ENCODE data around the gene CA11.

Gene CA11

GRCh38 chr19:48627865-48628314, 18.1 kb downstream of the CA11 start:
- DNase-seq: no peak

GRCh38 chr19:48627201-48627864, 18.7 kb downstream of the CA11 start:
- DNase-seq: no peak

DNA sequence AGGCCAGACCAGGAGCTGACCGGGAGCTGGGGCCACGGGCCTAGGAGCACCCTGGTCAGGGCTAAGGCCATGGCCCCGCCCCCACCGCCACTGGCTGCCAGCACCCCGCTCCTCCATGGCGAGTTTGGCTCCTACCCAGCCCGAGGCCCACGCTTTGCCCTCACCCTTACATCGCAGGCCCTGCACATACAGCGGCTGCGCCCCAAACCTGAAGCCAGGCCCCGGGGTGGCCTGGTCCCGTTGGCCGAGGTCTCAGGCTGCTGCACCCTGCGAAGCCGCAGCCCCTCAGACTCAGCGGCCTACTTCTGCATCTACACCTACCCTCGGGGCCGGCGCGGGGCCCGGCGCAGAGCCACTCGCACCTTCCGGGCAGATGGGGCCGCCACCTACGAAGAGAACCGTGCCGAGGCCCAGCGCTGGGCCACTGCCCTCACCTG, 20.1 kb downstream of the CA11 start:
- no peak for DNase-seq

DNA sequence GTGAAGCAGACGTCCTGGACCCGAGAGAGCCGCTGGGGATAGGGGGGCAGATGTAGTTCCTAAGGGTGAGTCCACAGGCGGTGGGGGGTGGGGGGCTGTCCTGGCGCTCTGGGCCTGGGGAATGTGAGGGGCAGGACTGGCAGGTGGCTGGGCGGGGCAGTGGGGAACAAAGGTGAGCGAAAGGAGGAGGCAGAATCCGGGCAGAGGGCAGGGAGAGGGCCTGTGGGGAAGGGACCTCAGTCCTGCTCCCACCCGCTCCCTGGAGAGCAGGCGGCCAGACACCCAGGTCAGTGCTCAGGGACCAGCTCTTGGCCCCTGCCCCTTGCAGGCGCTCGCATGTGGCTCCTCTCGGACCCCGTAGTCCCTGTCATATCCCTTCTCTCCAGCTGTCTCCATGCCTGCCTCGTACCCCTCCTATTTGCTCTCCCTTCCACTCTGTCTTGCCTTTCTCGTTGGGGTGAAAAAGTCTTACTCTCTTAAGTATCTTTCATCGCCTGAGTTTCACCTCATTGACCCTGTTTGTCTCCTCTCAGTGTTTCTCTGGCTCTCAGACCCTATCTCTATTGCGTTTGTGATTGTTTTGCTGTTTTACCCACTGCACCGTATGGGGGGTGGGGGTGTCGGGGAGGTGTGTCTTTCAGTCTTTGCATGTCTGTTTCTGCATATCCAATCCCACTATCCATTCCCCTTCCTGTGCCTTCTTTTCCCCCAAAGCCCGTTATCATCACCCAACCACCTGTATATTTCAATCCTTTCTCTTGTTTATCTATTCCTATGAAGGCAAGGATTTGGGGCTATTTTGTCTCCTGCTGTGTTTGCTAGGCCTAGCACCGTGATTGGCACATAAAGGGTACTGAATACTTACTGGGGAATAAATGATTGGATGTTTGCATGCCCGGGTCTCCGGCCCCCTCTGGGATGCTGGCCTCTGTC, 20.9 kb downstream of the CA11 start:
- DNase-seq: peak; percentile 41

DNA sequence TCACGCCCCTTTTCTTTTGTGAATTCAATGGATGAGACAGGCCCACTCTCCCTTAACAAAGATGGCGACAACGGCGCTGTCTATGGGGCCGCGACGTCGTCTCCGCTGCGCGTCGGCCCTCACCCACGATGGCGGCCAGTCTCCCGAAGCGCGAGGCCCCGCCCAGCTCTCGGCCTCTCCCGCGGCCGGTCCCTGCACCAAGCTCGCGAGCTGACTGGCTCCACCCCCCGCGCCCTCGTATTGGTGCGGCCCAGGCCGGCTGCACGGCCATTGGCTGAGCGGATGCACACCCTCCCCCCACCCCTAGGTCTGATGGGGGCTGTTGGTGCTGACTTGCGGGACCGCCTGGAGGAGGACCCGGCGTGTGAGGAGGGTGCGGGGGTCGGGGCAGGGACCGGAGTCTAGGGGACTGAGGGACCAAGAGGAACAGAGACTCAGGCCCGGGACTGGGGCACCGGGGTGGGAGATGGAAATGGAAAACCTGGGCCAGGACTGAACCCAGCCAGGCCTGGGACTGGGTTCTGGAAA, 21.9 kb downstream of the CA11 start:
- peak; percentile 98 for DNase-seq

- DNase-seq: peak; percentile 84
Measured at GRCh38 chr19:48623556-48624066, 22.4 kb downstream of the CA11 start.

- DNase-seq: no peak
Measured at GRCh38 chr19:48619692-48620585, 26.0 kb downstream of the CA11 start.

GRCh38 chr19:48618916-48619691, 26.9 kb downstream of the CA11 start, which contains the start of the genes RPL18 and SPHK2:
TSS of gene RPL18 (minus strand) at chr19:48619178. CDS start at chr19:48619143, 35 bp downstream.
TSS of gene SPHK2 (plus strand) at chr19:48619506. CDS start at chr19:48620515, 1,009 bp downstream.
- peak; percentile 100 for DNase-seq

- no peak for DNase-seq
Measured at GRCh38 chr19:48618278-48618915, 27.6 kb downstream of the CA11 start.

DNA sequence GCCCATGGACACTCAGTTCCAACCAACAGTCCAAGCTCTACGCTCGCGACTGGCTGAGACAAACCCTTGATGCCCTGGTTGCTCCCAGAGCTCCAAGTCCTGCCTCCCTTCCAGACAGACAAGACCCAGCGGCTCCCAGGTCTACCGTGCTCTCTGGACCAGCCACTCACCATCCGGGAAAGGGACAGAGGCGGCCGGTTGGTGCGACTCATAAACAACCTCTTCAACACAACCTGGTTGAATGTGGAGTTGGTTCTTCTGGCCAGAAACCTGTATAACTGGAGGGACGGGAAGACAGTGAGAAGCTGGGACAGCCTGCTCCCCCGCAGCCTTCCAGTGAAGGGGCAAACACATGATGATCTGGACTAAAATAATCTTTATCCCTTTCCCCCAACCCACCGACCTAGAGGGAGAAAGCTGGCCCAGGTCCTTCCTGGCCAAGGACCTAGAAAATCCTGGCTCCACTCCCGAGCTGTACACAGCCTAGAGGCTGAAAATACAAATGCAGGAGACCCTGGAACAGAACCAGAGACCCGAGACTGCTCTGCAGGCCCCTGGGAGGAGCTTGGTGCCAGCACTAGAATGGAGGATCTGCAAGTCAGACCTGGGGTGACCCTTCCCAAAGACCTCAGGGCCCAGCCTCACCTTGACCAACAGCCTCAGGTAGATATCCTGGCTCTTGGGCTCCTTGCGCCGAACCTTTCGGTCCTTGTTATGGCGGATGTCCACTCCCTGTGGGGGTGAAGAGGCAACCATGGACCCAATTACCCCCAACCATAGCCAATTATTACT, 28.6 kb downstream of the CA11 start:
- DNase-seq: no peak

DNA sequence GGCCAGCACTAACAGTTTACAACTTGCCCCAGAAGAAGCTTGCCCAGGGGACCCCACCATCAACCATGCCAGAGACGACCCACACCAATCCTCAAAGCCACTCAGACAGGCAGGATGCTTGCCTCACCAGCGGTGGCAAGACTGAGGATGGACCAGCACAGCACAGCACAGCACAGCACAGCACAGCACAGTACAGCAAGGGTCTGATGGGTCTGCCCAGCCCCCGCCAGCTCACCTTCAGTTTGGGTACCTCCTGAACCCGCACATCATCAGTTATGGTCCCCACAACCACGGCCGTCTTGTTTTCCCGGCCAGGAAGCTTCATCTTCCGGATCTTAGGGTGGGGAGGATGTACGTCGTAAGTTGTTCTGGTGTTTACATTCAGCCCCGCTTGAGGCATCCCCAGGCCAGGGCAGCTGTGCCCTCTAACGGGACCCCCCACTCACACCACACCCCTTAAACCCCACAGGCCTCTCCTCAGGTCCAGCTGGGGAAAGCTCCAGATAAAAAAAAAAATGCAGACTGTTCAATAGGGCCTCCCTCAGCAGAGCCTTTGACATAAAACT, 29.4 kb downstream of the CA11 start:
- no peak for DNase-seq

- DNase-seq: no peak
Measured at GRCh38 chr19:48616041-48616436, 29.9 kb downstream of the CA11 start.

DNA sequence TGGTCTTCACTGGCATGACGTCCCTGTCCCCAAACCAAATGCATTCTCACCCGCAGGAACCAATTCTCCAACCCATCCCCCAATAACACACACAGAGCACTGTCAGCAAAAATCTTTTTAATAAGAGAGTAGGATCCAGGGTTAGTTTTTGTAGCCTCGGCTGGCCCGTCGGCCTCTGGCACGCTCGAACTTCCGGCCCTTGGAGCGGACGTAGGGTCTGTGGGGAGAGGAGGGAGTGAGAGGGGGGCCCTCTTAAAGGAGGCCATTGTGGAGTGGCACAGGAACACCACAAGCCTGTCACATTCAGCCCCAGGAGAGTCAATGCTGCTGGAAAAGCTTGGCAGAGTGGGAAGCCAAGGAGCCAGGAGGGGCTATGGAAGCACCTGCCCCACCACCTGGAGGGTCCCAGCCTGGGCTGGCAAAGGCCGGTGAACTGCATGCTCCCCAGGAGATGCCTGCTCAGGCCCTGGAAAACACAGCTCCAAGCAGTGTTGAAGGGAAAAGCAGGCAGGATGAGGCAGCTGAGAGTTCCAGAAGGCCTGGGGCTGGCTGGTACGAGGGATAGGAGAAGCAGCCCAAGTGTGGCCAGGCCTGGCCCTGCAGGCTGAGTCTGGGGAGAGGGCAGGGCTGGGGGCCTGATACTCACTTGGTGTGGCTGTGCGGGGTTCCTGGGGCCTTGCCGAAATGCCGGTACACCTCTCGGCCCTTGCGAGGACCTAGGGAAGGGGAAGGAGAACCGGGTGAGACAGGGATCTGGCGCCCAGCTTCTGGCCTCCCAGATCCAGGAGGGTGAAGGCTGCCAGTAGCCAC, 30.6 kb downstream of the CA11 start:
- DNase-seq: peak; percentile 17

GRCh38 chr19:48614436-48615230, 31.4 kb downstream of the CA11 start, which contains the start of gene FAM83E:
TSS of gene FAM83E (minus strand) at chr19:48615076. CDS start at chr19:48613372, 1,704 bp downstream.
- DNase-seq: peak; percentile 66

GRCh38 chr19:48613852-48614435, 32.0 kb downstream of the CA11 start:
- DNase-seq: no peak

DNA sequence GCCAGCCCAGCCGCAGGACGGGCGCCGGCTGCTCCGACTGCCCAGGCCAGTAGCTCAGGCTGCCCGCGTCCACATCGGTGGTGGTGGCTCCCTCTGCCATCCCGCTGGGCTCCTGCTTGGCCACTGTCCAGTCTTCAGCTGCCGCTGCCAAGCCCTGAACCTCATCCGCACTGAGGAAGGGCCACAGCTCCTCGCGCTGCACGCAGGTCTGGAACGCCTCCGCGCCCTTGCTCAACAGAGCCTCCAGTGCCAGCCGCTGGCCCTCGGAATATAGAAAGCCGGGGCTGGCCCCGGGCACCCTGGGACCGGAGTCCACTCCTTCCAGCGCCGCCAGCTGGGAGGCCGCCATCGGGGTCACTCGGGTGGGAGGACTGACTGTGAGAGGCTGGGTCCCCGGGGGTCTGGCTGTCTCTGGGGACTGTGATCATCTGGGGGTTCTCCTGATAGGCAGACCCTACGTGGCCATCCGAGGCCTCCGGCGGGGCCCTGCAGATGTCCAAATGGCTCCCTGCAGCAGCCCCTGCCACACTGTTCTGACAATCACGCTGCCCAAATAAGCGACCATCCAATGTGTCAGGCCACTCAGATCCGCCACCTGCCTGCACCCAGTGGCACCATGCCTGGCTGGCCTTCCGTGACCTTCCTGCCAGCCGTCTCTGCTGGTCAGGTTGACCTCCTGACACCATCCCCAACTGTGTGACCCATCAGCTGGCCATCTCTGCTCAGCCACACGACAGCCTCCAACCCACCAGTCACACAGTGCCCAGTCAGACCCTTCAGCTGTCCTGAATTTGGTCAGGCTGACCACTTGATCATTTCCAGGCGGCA, 32.7 kb downstream of the CA11 start:
- DNase-seq: no peak
